Measurements from ENCODE around the gene TUBA1A.

Gene TUBA1A

DNA sequence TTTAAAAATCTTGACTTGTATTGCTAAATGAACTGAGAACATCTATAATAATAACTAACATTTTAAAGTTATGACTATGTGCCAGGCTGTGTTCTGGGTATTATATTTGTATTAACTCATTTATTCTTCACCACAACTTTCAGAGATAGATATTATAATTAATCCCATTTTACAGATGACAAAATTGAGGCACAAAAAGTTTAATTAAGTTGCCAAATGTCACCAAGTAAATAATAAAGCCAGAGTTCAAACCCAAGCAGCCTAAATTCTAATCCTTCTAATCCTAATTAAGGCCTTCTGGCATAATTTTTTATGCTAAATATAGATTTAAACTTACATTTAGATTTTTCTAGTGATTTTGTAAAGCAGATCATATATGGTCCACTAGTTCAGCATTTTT lies 17.5 kb upstream of the TUBA1A start:
- no peak overlapping the region for H3K4me3 ChIP-seq (ENCODE audit: low read depth, low read length)
- no peaks in the 10 kb centered on the region for H3K9me3 ChIP-seq
- no peaks in the 10 kb centered on the region; the same call in none of the 2 replicates for H3K4me1 ChIP-seq
- no peaks in the 10 kb centered on the region for H3K36me3 ChIP-seq
- no peak for DNase-seq
- no peak for TF ChIP-seq CTCF (IDR thresholded peaks at IDR 0.05; ENCODE audit: low read depth, low read length)
- no peaks in the 10 kb centered on the region for H3K27me3 ChIP-seq

- peak overlapping the region; percentile 34 for H3K4me3 ChIP-seq (ENCODE audit: low read depth, low read length)
- no peaks in the 10 kb centered on the region for H3K36me3 ChIP-seq
- peak; percentile 67 for DNase-seq
- H3K27me3 ChIP-seq, result no peaks in the 10 kb centered on the region
- H3K9me3 ChIP-seq, result no peaks in the 10 kb centered on the region
- TF ChIP-seq CTCF (IDR thresholded peaks at IDR 0.05; ENCODE audit: low read depth, low read length), result no peak
- H3K4me1 ChIP-seq, result peaks cover 8% of the 10 kb centered on the region
Measured at GRCh38 chr12:49201595-49202295, 12.9 kb upstream of the TUBA1A start.

GRCh38 chr12:49200919-49201594 lies 12.2 kb upstream of the TUBA1A start:
- peaks cover 8% of the 10 kb centered on the region for H3K4me1 ChIP-seq
- TF ChIP-seq CTCF (IDR thresholded peaks at IDR 0.05; ENCODE audit: low read depth, low read length), result no peak
- H3K4me3 ChIP-seq (ENCODE audit: low read depth, low read length), result peak overlapping the region; percentile 34
- no peak for DNase-seq
- no peaks in the 10 kb centered on the region for H3K36me3 ChIP-seq
- H3K9me3 ChIP-seq, result no peaks in the 10 kb centered on the region
- H3K27me3 ChIP-seq, result no peaks in the 10 kb centered on the region

DNA sequence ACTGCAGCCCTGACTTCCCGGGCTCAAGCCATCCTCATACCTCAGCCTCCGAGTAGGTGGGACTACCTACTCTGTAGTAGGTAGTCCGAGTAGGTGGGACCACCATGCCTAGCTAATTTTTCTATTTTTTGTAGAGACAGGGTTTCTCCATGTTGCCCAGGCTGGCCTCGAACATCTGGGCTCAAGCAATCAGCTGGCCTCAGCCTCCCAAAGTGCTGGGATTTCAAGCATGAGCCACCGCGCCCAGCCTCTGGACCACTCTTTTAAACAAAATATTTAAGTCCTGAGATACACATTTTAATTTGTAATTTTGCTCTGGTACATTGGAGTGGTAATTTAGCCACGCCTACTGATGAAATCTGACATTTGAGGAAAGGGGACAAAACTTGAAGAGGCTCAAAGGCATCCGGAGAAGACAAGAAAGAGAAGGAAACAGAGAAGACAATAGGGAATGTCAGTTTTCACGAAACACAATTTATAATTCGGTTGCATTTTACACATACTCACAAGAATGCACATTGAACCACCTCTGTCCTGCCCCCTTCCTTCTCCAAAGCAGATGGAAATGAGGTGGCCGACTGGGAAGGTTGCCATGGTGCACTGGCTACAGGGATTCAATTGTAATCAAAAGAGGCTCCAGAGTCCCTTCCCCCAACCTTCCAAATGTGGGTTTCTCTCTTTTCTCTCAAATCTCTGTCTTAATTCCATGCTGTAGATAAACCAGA lies 9.7 kb upstream of the TUBA1A start:
- TF ChIP-seq CTCF (IDR thresholded peaks at IDR 0.05; ENCODE audit: low read depth, low read length), result no peak
- H3K9me3 ChIP-seq, result no peaks in the 10 kb centered on the region
- peaks cover 8% of the 10 kb centered on the region for H3K4me1 ChIP-seq
- DNase-seq, result peak; percentile 56
- no peaks in the 10 kb centered on the region for H3K27me3 ChIP-seq
- H3K36me3 ChIP-seq, result no peaks in the 10 kb centered on the region
- no peak overlapping the region for H3K4me3 ChIP-seq (ENCODE audit: low read depth, low read length)

- Histone ChIP-seq H3K4me3 (ENCODE audit: low read depth, low read length) (no peak overlapping the region), H3K9me3 (no peaks in the 10 kb centered on the region), H3K27me3 (no peaks in the 10 kb centered on the region), H3K36me3 (no peaks in the 10 kb centered on the region), H3K4me1 (peaks cover 8% of the 10 kb centered on the region)
- no peak for DNase-seq
- no peak for TF ChIP-seq CTCF (IDR thresholded peaks at IDR 0.05; ENCODE audit: low read depth, low read length)
Measured at GRCh38 chr12:49197256-49197655, 8.4 kb upstream of the TUBA1A start.
